ENCODE measurements around the gene MICALL2.

Gene MICALL2

DNA sequence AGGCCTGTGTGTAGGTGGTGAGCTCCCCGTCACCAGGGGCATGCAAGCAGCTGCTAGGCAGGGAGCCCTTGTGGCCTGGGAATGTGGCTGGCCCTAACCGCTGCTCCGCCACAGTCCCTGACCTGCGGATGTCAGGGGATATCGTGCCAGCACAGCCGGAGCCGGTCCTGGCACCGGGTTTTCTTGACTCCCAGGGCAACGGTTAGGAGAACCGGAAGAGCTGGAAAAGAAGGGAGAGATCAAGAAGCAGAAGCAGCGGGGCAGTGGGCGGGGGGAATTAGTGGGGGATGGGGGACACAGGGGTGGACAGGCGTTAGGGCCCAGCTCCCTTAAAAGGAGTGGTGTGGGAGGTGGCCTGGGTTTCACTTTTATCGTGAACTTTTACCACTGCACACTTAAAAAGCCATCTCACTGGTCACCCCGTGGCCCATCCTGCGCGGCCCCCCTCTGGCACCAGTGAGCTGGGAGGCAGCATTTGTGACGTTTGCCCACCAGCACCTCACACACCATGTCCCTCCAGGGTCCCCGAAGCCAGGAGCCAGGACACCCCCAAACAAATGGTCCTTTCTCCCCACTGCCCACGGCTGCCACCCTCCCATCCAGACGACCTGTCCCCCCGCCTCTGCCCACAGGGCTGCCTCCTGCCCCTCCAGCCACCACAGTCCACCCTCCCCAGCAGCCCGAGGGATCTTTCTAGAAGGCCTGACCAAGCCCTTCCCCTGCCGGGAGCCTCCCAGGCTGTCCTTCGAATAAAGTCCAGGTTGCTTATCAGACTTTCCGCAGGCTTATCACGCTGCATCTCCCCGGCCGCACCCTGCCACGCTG is 1.8 kb upstream of the MICALL2 start:
- no peak overlapping the region for H3K4me3 ChIP-seq (ENCODE audit: low read depth, low read length)
- TF ChIP-seq, protein P1, sequence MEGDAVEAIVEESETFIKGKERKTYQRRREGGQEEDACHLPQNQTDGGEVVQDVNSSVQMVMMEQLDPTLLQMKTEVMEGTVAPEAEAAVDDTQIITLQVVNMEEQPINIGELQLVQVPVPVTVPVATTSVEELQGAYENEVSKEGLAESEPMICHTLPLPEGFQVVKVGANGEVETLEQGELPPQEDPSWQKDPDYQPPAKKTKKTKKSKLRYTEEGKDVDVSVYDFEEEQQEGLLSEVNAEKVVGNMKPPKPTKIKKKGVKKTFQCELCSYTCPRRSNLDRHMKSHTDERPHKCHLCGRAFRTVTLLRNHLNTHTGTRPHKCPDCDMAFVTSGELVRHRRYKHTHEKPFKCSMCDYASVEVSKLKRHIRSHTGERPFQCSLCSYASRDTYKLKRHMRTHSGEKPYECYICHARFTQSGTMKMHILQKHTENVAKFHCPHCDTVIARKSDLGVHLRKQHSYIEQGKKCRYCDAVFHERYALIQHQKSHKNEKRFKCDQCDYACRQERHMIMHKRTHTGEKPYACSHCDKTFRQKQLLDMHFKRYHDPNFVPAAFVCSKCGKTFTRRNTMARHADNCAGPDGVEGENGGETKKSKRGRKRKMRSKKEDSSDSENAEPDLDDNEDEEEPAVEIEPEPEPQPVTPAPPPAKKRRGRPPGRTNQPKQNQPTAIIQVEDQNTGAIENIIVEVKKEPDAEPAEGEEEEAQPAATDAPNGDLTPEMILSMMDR (IDR thresholded peaks at IDR 0.05; ENCODE audit: borderline replicate concordance, insufficient read depth, low read depth, low read length): no peak

DNA sequence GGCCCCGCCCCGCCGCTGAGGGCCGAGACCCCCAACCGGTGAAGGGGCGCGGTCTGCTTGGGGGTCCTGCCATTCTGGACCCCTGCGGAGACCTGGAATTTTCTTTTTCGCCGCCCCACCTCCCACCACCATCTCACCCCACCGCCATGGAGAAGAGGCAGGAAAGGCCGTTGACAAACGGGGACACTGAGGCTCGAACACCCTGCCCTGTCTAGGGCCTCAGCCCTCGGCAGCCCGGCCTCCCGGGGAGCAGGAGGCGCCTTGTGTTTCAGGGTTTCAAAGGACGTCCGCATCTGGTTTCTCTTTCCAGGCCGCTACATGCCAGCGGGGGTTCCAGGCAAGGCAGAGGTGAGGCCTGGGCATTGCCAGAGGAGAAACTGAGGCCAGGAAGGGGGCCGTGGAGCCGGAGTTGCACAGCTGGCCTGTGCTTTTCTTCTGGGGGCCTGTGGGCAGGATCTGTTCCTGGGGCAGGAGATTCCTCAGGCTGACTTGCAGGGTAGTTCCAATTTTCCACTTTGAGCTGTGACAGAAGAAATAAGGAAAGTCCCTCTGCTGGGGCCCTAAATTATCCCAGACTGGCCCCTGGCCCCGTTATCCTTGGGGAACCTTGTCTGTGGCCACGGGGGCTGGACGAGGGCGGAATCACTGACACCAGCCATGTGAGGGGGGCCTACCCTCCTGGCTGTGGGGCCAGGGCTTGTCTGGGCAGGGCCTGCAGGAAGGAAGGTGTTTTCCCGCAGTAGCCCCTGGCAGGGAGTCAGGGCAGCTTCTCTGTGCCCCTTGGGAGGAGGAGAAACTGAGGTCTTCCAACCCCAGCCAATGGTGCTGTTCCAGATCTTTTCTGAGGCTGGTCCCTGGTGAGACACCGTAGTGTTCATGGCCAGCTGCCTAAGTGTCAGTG is 900 bp upstream of the MICALL2 start:
- TF ChIP-seq, protein P1 (IDR thresholded peaks at IDR 0.05; ENCODE audit: borderline replicate concordance, insufficient read depth, low read depth, low read length): no peak
- no peak overlapping the region for H3K4me3 ChIP-seq (ENCODE audit: low read depth, low read length)

DNA sequence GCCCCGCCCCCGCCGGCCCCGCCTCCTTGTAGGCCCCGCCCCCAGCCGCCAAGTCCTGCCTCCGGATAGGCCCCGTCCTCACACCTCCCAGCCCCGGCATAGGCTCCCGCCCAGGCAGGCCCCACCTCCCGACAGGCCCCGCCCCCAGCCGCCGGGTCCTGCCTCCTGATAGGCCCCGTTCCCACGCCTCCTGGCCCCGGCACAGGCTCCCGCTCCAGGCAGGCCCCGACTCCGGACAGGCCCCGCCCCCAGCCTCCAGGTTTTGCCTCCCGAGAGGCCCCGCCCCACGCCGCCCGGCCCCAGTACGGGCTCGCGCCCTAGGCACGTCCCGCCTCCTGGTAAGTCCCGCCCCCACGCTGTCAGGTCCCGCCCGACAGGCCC is 232 bp upstream of the MICALL2 start:
- H3K4me3 ChIP-seq (ENCODE audit: low read depth, low read length): peak overlapping the region; percentile 51
- TF ChIP-seq, protein P1 (IDR thresholded peaks at IDR 0.05; ENCODE audit: borderline replicate concordance, insufficient read depth, low read depth, low read length): no peak

DNA sequence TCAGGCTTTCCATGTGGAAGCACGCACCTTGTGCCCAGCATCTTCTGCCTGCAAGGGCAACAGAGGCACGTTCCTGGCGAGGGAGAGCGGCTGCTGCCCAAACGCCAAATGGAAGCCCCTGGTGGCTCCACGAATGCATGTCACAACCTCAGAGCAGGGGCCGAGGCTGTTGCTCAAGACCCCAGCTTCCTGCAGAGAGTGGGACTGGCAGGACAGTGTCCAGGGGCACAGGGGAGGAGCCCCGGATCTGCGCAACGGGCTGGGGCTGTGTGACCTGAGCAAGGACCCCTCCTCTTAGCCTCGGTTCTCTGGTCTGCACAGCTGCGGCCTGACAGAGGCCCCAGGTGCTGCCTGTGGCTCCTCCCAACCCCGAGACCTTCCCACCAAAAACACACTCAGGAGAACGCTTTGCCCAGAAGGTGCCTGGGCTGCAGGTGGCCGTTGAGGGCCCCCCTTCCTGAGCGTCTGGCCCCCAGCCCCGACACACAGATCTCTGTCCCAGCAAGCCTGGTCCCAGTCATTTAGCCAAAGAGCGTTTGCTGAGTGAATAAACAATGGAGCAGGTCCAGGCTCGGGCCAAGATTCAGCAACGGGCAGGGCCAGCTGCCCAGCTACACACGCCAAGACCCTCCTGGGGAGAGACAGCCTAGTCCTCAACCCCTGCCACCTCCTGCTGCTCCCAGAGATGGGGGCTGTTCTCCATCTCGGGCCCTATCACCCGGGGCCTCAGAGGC is 1.2 kb downstream of the MICALL2 start:
- H3K4me3 ChIP-seq (ENCODE audit: low read depth, low read length): no peak overlapping the region
- TF ChIP-seq, protein P1 (IDR thresholded peaks at IDR 0.05; ENCODE audit: borderline replicate concordance, insufficient read depth, low read depth, low read length): no peak

DNA sequence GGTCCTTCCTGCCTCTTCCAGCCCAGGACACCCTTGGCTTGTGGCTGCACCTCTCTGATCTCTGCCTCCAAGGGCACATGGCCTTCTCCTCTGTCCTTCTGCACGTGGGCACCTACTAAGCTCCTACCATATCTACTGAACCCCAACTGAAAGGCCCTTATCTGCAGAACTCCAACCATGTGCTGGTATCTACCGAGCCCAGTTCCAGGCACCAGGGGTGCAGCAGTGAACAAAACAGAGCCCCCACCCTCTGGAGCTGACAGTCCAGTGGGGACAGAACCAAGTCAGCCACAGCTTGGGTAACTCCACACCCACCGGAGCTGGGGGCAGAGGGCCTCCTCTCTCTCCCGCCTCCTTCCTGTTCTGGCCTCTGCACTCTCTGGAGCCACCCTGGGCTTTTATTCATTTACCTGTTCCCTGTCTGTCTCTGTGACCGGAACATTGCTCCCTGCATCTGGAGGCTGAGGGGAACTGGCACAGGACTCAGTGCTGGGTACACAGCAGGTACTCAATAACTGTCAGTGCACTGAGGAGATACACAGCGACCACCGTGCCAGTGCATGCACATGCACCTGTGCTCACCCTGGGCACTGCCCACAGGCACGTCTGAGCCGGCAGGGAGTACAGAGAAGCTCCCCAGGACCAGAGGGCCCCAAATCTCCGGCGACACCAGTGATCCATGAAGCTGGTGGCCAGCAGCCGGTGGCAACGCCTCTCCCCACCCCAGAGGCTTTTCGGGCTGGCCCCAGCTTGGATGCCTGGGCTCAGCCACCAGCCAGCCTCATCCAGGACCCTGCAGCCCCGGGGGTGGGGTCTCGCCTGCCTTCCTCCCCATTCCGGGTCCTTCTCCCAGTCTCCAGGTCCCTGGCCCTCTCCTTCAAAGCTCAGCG is 2.0 kb downstream of the MICALL2 start:
- no peak overlapping the region for H3K4me3 ChIP-seq (ENCODE audit: low read depth, low read length)
- TF ChIP-seq, protein P1 (IDR thresholded peaks at IDR 0.05; ENCODE audit: borderline replicate concordance, insufficient read depth, low read depth, low read length): no peak

DNA sequence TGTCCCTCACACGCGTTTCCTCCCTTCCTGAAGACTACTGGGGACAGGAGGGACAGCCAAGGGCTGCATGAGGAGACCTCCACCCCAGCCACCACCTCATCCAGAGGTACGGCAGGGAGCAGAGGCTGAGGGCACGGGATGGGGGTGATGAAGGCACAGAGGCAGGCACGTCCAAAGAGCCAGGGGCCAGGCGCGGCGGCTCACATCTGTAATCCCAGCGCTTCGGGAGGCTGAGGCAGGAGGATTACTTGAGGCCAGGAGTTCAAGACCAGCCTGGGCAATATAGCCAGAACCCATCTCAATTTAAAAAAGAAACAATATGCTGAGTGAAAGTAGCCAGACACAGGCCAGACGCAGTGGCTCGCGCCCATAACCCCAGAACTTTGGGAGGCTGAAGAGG is 3.3 kb downstream of the MICALL2 start:
- no peak overlapping the region for H3K4me3 ChIP-seq (ENCODE audit: low read depth, low read length)
- TF ChIP-seq, protein P1 (IDR thresholded peaks at IDR 0.05; ENCODE audit: borderline replicate concordance, insufficient read depth, low read depth, low read length): no peak
